GM12801 (cell line): ENCODE measurements around the gene CHST13.

Experiments used
- TF ChIP-seq, protein P1 (sequence below): IDR thresholded peaks from one replicate; pipeline ENCODE4 v1.5.1; 2011; ENCODE audit warnings: control low read depth; ENCODE audit not compliant: insufficient read length; ENCODE audit errors: extremely low read depth

Gene CHST13

DNA sequence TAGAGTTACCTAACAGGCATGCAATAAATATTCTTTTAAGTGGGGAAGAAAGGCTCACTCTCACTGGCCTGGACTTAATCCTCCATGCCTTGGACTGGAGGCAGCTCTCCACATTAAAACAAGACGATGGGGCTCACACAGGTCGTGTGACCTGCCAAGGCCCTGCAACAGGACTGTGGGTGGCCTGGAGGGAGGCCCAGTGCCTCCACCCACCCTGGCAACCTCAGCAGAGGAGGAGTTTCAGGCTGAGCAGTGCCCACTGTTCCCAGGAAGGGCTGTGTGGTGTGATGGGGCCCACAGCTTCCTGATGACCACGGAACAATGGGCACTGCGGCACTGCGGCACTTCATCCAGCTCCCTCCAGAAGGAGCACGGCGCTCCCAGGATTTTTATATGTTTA lies 11.9 kb upstream of the CHST13 start:
- TF ChIP-seq, protein P1, sequence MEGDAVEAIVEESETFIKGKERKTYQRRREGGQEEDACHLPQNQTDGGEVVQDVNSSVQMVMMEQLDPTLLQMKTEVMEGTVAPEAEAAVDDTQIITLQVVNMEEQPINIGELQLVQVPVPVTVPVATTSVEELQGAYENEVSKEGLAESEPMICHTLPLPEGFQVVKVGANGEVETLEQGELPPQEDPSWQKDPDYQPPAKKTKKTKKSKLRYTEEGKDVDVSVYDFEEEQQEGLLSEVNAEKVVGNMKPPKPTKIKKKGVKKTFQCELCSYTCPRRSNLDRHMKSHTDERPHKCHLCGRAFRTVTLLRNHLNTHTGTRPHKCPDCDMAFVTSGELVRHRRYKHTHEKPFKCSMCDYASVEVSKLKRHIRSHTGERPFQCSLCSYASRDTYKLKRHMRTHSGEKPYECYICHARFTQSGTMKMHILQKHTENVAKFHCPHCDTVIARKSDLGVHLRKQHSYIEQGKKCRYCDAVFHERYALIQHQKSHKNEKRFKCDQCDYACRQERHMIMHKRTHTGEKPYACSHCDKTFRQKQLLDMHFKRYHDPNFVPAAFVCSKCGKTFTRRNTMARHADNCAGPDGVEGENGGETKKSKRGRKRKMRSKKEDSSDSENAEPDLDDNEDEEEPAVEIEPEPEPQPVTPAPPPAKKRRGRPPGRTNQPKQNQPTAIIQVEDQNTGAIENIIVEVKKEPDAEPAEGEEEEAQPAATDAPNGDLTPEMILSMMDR: no peak

DNA sequence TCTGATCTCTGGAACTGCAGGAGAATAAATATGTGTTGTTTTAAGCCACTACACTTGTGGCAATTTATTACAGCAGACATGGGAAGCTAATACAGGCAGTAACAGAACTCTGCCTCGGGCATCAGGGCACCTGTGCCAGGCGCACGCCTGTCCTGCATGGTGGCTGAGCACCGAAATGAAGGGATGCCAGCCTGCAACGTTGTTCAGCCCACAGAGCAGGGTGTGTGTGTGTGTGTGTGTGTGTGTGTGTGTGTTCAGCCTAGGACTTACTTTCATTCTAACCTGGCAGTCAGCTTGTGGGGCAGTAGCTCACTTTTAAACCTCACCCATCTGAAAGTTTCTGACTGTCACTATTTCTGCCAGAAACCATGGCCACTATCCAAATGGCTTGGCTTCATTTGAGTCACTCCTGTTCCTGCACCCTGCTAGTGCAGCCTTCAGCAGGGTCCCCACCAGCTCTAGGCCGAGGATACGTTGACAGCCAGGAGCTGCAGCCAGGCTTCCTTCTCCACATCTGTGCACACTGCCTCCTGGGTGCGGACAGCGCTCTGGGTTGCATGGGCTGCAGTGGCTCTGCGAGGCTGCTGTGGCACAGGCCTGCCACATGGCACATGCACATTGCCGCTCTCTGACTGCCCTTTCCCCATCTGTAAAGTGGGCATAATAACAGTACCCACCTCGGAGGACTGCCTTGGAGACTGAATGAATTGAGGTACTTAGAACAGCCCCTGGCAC lies 10.9 kb upstream of the CHST13 start:
- TF ChIP-seq, protein P1: no peak

DNA sequence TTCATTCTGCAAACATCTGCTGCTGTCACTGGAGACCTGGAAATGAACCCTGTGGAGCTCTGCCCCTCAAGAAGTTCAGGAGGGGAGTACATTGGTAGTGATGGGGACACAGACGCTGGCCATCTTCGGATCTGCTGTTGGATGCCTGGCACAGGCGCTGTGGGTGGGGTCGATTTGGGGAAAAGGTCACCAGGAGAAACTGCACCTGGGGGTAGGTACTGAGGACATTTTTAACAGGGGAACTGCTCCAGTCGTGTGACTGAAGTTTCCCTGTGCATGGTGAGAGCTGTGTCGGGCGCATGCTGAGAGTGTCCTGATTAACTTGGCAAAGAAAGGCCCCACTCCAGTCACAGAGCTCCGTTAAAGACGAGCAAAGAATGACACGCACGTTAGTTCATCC lies 9.8 kb upstream of the CHST13 start:
- TF ChIP-seq, protein P1: no peak

DNA sequence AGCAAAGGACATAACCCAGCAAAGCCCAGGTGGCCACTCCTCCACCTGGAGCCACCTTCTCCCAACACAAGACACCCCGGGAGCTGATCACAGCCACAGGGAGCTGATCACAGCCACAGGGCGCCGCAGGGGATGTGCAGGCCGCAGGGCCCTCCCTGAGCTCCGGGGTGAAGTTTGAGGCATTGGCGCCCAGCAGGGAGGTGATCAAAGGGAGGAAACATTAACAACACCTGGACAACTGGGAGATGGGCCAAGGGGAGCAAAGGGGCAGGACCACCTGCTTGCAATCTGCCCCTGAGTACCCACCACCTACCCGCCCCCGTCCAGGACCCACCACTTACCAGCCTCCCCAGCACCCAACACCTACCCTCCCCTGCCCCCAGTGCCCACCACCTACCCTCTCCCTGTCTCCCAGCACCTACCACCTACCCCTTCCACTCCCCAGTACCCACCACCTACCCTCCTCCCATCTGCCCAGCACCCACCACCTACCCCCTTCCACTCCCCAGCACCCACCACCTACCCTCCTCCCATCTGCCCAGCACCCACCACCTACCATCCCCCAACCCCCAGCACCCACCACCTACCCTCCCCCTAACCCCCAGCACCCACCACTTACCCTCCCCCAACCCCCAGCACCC lies 8.8 kb upstream of the CHST13 start:
- TF ChIP-seq, protein P1: no peak

DNA sequence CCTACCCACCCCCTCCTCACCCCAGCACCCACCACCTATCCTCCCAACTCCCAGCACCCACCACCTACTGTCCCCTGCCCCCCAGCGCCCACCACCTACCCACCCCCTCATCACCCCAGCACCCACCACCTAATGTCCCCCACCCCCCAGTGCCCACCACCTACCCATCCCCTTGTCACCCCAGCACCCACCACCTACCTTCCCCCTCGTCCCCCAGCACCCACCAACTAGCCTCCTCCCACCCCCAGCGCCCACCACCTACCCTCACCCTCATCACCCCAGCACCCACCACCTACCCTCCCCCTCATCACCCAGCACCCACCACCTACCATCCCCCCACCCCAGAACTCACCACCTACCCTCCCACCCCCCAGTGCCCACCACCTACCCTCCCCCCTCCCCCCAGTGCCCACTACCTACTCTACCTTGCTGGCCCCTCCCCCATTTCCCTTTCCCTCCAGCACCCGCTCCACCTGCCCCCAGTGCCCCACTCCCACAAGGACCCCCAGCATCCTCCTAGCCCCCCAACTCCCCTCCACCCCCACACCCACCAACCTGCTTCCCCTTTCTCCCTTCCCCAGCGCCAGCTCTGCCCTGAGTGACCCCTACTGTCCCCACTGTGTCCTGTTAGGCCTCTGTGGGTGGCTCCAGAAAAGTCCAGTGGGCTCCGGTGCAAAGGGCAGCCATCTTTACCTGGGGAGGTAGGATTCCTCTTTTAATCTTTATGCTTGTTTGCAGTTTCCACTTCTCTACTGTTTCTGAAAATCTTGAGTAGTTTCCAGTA lies 7.6 kb upstream of the CHST13 start:
- TF ChIP-seq, protein P1: no peak

DNA sequence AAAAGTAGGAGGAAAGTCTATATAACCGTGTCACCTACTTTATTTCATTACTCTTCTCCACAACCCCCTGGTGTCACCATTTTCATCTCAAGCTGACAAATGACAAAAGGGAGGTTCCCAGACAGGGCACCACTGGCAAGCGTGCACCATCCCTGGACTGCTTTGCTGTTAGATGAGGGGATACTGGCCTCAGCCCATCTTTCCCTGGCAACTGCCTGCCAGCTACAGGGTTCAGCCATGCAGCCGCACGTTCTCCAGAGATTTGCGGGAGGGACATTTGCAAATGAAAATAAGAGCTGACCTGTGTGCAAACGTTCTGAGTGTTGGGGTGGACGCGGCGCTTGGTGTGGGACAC lies 7.0 kb upstream of the CHST13 start:
- TF ChIP-seq, protein P1: no peak

DNA sequence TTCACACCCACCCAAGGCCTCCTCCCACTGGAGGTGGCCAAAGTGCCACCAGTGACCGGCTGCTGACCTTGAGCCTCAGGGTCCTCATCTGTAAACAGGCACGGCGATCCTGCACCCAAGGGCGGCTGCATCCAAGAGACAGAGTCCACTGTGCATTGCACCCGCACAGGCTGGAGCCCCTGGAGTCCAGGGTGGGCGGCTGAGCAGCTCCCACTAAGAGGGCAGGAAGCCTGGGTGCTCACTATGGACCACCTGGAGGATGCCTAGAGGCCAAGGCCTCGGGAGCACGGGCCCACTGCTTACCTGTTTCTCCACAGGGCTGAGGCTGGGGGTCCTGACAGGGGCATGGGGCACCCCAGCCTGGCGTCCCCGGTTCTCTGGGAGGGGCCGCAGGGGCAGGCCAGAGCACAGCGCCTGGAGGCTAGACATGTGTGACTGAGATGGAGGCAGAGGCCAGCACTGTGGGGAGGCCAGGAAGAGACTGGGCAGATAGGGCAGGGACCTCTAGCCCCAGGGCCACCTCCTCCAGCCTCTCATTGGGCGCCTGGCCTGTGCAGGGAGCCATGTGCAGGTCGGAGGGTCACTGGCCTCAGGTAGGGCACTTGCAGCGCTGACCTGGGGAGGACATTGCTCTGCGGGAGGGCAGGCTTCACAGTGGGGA lies 6.5 kb upstream of the CHST13 start, which contains the start of gene UROC1:
Gene UROC1, minus strand, starts transcription at position 483 of the 661 bp plus-strand sequence. Its CDS starts 54 bp downstream, at position 429.
- TF ChIP-seq, protein P1: no peak
